HepG2 (cell line): ENCODE results near the gene PRICKLE3. TPM values are rescaled to one million over a fixed set of nuclear protein-coding genes. Genes with fewer than 3 reads are reported as not detected.

Source experiments
- ARNT2 ChIP-seq: sonication (generic); formaldehyde crosslinking; IDR thresholded peaks from 2 replicates; pipeline ENCODE4 v1.8.0; 2022; ENCODE audit warnings: mild to moderate bottlenecking, low read depth, missing genetic modification reagents, moderate library complexity
- ATF7-NPFF ChIP-seq: sonication (generic); formaldehyde crosslinking; IDR thresholded peaks from 2 replicates; pipeline ENCODE4 v1.8.1; 2023; ENCODE audit warnings: mild to moderate bottlenecking, low read depth, missing genetic modification reagents, moderate library complexity
- DDIT3 ChIP-seq: sonication (generic); formaldehyde crosslinking; IDR thresholded peaks from 2 replicates; pipeline ENCODE4 v1.4.0; 2020; ENCODE audit warnings: mild to moderate bottlenecking, missing genetic modification reagents
- ESRRA ChIP-seq: sonication (generic); formaldehyde crosslinking; IDR thresholded peaks from 2 replicates; pipeline ENCODE4 v1.5.1; 2020; ENCODE audit warnings: mild to moderate bottlenecking, low read depth, missing genetic modification reagents
- GTF3A ChIP-seq: sonication (generic); formaldehyde crosslinking; conservative IDR thresholded peaks from 2 replicates; pipeline ENCODE4 v1.4.0; 2020; ENCODE audit warnings: mild to moderate bottlenecking, missing genetic modification reagents
- NFRKB ChIP-seq: fragments of 450-650 bp; IDR thresholded peaks from 2 replicates; pipeline ENCODE4 v1.6.1; 2017
- PRPF4 ChIP-seq: fragments of 200-400 bp; formaldehyde crosslinking; IDR thresholded peaks from 2 replicates; pipeline ENCODE4 v1.6.1; 2016; ENCODE audit warnings: low read length, low read depth; ENCODE audit not compliant: poor library complexity, severe bottlenecking
- TRIM24 ChIP-seq: sonication (generic); formaldehyde crosslinking; IDR thresholded peaks from 2 replicates; pipeline ENCODE4 v1.8.0; 2022; ENCODE audit warnings: mild to moderate bottlenecking, missing genetic modification reagents
- ZBTB40 ChIP-seq, 2 experiments: fragments of 450-650 bp in 1 of 2; sonication (generic) in 1 of 2; formaldehyde crosslinking in 1 of 2; IDR thresholded peaks; 2 replicates each; pipeline versions ENCODE4 v1.6.1 to v1.8.0; 2016 to 2022; ENCODE audit warnings: antibody characterized with exemption in 1 of 2, mild to moderate bottlenecking in 1 of 2, missing genetic modification reagents in 1 of 2
- ZBTB7B ChIP-seq: sonication (generic); formaldehyde crosslinking; IDR thresholded peaks from 2 replicates; pipeline ENCODE4 v1.4.0; 2020; ENCODE audit warnings: missing genetic modification reagents
- ZNF281 ChIP-seq: sonication (generic); formaldehyde crosslinking; IDR thresholded peaks from 2 replicates; pipeline ENCODE4 v1.4.0; 2020; ENCODE audit warnings: missing genetic modification reagents, borderline replicate concordance
- polyA plus RNA-seq, 8 experiments: library from polyadenylated mRNA; depleted of rRNA in 3 of 8; stranded (reverse) in 7 of 8; unstranded in 1 of 8; fragments of >200 nt; fragmentation: Illumina TruSeq in 4 of 8; extraction: Trizol in 4 of 8; gene quantifications; 2 replicates each; pipeline versions ENCODE4 v1.2.1 to v1.2.3, GENCODE V29; 2011 to 2016; ENCODE audit warnings: low read depth in 4 of 8, missing spikeins in 1 of 8, mixed read lengths in 1 of 8; ENCODE audit not compliant: insufficient read depth in 1 of 8
- total RNA-seq, 5 experiments: library from RNA; depleted of rRNA; stranded (reverse); fragments of >200 nt; fragmentation: Illumina TruSeq; extraction: Trizol; gene quantifications; 2 replicates each; pipeline ENCODE4 v1.2.3, GENCODE V29; 2016; ENCODE audit warnings: low read depth in 1 of 5

Gene PRICKLE3
- total and polyA plus RNA-seq, 2 of the 13 experiments (the other 11 are each of a cell fraction or from before 2014, with no cell fraction given), result 2.6 TPM

- peak; percentile 77 for TF ChIP-seq ZBTB7B (CRISPR knock-in tag)
- no peak for TF ChIP-seq ZNF281
- TF ChIP-seq ESRRA (CRISPR knock-in tag), result no peak
- TF ChIP-seq DDIT3, result no peak
- TF ChIP-seq ZBTB40 (IDR thresholded peaks at IDR 0.05), result no peak
- no peak for TF ChIP-seq ZBTB40 (CRISPR knock-in tag; IDR thresholded peaks at IDR 0.05)
- no peak for TF ChIP-seq NFRKB
- no peak for TF ChIP-seq GTF3A (CRISPR knock-in tag)
- no peak for TF ChIP-seq ATF7-NPFF (CRISPR knock-in tag)
- TF ChIP-seq PRPF4, result no peak
- no peak for TF ChIP-seq TRIM24 (CRISPR knock-in tag)
- TF ChIP-seq ARNT2, result no peak
Measured at GRCh38 chrX:49186125-49187027, at the start of gene PRICKLE3 (continued).
